ENCODE measurements around the gene PCDH9.

The PCDH9 gene

DNA sequence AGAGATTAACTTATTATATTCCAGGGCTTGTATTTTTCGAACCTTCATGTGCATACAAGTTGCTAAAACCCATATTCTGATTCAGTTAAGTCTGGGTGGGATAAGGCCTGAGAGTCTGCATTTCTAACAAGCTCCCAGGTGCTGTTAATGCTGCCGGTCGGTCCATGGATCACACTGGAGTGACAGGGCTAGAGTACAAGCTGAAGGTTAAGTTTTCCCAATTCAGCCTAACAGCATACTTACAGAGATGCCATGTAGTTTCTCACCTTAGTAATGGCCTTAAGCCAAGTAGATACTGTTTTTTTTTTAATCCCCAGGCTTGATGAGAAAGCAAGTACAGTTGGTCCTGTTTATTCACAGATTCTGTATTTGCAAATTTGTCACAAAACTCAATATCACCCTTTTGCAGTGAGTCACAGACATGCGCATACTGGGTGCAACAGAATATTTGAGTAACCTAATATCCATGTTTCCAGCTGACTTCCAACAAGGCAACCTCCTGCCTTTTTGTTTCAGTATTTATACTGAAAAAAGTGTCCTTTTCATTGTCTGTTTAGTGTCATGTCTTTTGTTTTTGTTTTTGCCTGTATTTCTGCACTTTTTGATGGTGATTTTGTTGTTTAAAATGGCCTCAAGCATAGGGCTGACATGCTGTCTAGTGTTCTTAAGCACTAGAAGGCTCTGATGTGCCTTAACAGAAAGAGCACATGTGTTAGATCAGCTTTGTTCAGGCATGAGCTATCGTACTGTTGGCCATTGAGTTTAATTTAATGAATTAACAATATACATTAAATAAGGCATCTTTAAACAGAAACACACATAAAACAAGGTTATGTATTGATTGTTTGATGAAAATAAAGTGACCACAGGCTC is 875.0 kb downstream of the PCDH9 start:
- no peak for DNase-seq (ENCODE audit: low read depth in 3 of 3, low spot score in 1 of 3)

DNA sequence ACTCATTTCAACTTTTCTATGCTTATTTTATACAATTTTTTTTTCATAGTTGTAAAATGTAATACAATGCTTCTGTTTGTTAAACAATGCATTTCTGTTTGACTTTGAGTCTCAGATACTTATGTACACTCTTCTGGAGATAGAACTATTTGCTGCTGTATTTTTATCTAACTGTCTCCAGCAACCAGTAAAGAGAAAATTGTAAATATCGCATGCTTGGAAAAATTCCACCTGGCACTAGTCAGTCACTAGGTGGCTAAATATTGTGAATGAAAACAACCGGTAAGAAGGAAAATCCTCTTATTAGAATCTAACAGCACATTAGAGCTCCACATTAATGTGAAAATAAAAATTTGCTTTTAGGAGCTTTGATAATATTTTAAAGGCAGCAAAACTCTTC is 876.5 kb downstream of the PCDH9 start:
- no peak for DNase-seq (ENCODE audit: low read depth in 3 of 3, low spot score in 1 of 3)

DNA sequence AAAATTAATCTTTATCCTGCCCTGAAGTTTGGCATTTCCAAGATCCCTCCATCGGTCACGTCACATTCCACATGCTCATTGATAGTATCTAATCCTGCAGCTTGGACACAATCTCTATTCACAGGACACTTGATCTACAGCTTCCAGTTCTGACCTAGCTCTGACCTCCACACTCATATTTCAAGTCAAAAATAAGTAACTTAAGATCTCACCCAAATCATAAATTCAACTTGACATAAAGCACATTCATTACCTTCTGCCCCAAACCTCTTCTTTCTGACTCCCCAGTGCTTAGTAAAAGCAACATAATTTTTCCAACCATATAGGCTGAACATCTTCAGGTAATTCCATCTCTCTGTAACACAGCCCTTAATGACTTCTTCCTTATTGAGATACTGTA is 880.2 kb downstream of the PCDH9 start:
- no peak for DNase-seq (ENCODE audit: low read depth in 3 of 3, low spot score in 1 of 3)

DNA sequence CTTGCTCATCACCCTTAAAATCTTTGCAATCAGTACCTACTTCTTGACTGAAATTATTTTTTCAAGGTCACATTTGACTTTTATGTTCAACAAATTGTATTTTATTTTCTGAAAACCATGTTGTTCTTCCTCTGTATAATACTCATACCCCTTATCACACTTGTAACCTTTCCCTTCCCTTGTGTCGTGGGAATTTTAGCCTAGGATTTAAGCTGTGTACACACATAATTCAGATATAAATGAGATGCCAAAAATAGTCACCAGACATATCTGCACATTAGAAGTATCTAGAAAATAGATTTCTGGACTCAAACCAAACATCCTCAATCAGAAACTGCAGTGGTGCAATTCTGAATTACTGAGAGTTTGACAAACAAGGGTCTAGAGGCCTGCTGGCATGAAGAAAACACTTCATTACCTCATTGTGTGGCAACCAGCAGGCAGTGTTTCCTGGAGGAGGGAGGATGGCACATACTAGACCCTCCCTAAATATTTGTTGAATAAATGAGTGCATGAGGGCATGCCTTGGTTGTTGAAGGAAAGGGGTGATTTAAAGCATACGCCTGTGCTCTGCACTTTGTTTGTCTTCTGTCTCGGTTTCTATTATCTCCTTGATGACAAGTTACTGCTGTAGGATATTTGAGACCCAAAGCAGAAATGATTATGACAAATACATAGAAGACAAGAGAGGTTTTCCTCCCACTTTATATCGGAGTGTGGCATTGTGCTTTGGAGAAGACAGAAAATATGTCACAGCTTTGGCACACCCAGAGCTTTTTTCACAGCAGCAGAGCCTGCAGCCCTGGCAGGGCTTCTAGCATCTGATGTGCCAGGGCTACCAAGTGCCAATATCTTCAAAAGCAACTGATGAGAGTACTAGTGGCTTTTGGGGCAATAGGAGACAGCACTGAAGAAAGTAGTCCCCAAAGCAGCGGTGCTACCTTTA is 881.1 kb downstream of the PCDH9 start:
- no peak for DNase-seq (ENCODE audit: low read depth in 3 of 3, low spot score in 1 of 3)

DNA sequence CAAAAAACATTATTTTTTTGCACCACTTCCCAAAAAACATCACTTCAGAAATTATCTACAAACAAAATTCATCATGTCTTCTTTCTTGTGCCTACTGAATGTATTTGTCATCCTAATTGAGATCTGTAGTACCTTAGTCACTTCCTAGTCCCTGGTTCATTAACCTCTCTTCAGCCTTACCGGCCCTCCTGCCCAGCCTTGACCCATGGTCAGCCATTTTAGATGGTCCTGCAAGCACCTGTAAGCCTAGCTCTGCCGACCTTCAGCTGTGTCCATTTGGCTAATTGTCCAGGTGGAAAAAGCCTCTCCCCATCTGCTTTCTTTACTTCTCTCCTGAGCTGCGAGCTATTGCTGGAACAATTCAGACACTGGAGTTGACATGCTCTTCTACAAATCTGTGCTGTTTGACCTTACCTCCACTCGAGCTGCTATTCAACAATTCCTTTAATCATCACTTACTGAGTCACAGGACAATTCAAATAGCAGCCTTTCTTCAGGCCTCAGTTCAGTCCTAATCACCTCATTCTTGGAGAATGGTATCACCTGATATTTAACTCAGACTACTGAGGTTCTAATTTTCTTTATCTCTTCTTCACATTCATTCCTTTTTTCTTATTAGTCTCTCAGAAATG is 882.5 kb downstream of the PCDH9 start:
- no peak for DNase-seq (ENCODE audit: low read depth in 3 of 3, low spot score in 1 of 3)

DNA sequence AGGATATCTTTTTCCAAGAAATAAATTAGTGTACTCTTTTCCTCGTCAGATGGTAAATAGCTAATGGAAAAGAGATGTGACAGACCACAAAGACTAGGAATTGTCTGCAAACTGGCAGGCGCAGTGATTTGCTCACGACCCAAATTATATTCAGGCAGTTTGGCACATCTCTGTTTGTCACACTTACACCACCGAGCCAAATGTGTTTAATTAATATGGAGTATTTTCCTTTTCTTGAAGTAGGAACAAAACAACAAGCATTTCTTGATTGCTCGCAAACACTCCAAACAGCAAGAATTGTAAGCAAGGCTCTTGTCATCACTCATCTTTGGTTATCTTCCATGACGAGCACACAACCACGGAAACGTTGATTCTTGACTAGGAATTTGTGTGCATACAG is 884.2 kb downstream of the PCDH9 start:
- DNase-seq (ENCODE audit: low read depth in 3 of 3, low spot score in 1 of 3), result no peak

DNA sequence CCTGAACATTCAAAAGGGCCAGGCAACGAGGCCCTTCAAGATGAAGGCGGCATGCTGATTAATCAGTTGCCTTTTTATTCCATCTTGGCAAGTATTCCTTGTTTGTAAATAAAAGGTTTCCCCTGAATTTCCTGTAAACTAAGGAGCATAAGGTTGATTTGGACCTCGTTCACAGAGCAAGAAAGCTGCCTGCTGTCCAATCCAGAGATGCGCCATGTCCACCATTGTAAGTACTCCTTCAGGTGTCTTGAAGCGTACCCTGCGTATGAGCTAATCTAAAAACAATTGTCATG is 884.7 kb downstream of the PCDH9 start:
- no peak for DNase-seq (ENCODE audit: low read depth in 3 of 3, low spot score in 1 of 3)

DNA sequence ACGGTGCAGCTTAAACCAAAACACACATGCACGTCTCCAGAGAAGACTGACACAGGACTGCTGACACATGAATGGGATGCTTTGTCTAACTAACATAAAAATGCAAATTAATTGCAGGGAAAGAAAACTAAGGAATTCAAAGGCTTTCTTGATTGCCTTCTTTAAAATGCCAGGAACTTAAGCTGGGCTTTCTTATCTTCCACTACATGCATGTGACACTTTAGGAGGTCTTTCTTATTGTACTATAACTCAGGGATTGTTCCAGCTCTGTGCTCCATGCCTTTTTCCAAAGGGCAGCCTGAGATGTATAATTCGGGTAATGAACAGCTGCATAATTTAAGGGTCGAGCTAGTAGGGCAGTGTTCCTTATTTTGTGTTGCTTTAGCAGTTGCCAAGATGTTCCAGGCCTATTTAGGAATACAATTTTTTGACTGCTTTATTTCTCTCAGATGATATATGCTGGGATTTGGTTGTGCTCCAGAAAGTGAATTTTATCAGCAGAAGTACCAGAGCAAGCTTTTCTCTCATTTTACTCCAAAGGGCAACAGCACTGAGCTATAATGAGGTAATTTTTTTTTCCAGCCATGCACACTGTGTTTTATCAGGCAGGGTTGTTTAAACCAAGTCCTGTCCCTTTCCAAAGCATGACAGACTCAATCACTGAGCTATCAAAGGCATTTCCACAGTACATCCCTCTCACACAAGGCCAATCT is 885.2 kb downstream of the PCDH9 start:
- no peak for DNase-seq (ENCODE audit: low read depth in 3 of 3, low spot score in 1 of 3)

DNA sequence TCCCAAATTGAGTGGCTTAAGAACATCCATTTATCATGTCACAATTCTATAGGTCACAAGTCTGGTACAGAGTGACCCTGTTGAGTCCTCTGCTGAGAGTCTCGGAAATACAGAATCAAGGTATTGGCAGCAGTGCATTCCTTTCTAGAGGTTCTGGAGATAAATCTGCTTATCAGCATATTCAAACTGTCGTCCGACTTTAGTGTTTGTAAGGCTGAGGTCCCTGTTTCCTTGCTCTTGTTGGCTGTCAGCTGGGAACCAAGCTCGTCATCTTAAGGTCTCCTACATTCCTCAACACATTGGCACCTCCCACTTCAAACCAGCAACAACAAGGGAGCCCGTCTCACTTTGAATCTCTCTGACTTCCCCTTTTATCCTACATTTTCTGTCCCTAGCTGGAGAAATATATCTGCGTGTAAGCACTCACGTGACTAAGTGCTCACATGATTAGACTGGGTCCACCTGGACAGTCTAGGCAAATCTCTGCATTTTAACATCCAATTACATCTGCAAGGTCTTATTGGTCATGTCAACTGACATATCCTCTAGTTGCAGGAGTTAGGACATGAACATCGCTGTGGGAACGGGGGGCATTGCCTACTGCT is 886.8 kb downstream of the PCDH9 start:
- no peak for DNase-seq (ENCODE audit: low read depth in 3 of 3, low spot score in 1 of 3)

DNA sequence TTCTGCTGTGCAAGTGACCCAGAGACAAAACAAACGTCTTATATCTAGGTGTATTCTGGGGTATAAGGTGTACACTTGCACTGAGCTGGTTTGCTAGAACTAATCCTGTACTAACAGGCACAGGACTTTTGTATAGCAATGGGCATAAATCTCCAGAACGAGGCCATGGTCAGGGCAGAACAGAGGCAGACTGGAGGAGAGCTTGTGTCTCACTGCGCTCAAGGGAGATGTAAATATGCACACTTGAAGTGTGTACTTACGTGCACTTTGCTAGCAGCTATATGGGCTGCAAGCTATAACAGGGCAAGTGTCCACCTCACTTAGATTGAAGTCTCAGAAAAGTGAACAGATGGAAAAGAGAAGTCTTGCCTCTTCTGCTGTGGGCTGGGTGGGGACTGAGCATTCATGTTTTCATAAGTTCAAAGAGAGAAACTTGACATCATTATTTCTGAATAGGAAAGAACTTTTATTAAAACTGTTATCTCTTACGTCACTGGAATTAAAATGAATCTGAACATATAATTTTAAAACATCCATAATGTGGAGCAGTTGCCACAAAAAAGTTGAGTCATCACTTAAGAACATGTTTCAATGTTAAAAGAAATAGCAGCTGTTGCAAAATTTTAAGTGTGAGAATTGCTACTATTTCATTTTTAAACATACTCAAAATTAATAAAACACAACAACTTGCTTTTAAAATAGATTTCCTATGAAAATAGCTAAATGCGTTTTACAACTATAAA is 888.3 kb downstream of the PCDH9 start:
- DNase-seq (ENCODE audit: low read depth in 3 of 3, low spot score in 1 of 3), result no peak

DNA sequence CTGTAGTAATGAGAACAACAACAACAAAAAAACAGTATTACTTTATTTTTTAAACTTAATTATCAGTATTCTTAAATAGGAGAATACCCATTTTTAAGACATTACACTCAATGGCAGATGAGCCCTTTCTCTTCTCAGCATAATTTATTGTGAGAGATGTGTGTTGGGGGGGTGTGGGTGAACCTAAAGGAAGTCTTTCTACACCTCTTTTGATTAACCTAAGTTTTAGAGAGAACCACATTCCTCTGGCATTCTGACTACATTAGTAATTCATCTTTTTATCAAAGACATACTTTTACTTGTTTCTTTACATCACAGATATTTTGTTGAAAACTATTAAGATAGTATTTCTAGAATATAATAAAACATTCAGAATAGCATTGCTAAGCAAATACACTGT is 890.9 kb downstream of the PCDH9 start:
- DNase-seq (ENCODE audit: low read depth in 3 of 3, low spot score in 1 of 3), result no peak

DNA sequence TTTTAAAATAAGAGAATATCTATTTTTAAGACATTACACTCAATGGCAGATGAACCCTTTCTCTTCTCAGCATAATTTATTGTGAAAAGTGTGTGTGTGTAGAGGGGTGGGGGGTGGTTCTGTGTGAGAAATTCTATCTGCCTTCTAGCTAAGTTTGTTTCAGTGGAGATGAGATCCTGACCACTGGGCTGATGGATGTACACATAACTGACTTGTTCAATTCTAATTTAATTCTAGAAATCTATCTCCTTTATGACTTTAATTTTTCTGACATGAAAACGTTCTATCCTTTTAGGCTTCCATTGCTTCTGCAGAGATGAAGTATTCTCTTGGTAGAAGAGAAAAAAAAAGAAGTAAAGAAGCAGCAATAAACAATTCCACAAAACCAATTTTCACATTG is 891.6 kb downstream of the PCDH9 start:
- no peak for DNase-seq (ENCODE audit: low read depth in 3 of 3, low spot score in 1 of 3)

DNA sequence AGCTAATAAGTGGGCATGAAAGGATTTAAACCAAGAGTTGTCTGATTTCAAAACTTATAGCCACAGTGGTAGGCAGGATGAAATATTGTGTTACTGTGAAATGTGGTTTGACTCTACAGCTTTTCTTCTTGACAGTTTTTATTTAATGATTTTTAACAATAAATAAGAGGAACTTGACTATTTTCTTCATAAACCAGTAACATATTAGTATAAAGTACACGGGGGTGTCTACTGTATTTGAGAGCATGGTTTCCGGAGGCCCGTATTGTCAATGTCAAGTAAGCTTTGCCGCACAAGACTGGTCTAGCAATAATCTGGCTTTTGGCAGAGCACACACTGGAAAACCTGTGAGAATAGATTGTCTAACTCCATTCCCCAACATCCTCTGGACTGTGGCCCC is 894.5 kb downstream of the PCDH9 start:
- DNase-seq (ENCODE audit: low read depth in 3 of 3, low spot score in 1 of 3), result no peak

DNA sequence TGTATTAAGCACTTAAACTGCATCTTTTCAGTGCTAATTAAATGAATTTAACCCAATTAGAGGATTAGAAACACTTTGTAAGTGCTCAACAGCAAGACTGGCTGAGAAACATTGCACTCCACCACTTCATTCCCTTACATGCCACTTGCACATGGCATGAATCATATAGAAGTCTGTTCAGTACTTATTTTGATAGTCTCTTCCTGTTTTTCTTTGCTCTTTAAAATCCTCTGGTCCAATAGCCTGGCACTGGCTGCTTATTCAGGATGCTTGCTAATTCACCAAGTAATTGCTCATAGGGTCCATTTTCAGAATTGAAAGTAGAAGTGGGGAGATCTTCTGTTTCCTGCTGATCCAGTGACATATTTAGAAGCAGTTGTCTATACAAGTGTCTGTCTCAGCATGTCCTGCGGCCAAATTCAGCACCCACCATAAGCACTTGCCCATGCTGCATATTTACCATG is 900.1 kb downstream of the PCDH9 start:
- DNase-seq (ENCODE audit: low read depth in 3 of 3, low spot score in 1 of 3), result no peak

DNA sequence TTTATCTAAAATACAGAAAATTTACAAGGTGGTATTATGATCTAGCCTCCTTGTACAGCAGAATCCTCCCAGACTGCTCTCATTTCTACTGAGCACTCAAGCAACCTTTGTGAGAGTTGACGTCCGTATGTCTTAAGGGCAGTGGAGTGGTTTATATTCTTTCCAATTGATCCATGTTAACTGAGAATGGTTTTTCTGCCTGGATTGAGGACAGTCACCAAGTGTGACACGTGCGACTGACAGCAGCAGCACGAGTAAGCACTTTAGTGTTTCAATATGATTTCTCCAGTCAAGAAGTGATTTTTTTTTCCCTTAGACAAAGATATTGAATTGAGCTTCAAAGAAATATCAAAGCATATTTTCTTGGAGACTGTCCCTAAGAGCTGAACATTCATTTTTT is 901.7 kb downstream of the PCDH9 start:
- DNase-seq (ENCODE audit: low read depth in 3 of 3, low spot score in 1 of 3), result no peak

DNA sequence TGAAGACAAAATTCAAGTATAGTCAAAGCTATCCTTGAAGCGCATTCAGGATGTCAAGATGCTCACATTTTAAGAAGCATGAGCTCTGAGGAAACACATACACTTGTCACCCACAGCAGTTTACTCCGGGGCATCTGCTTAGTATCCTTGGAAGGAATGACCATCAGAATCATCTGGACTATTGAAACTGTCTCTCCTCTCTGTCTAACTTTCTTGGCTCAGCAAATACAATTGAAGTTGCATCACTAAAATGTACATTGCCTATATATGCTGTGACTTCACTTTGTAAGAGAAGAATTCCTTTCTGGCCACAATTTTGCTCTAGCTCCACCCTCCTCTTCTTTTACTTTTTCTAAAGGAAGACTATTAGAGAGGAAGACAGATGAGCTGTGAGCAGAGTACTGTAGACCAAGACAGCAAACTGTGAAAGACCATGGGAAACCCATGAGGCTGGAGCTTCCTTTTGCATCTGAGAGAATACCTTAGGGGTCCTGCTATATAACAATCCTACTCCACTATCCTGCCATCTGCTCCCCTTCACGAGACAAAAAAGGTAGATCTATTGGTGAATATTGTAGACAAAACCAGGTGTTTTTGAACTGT is 906.3 kb downstream of the PCDH9 start:
- DNase-seq (ENCODE audit: low read depth in 3 of 3, low spot score in 1 of 3), result no peak

DNA sequence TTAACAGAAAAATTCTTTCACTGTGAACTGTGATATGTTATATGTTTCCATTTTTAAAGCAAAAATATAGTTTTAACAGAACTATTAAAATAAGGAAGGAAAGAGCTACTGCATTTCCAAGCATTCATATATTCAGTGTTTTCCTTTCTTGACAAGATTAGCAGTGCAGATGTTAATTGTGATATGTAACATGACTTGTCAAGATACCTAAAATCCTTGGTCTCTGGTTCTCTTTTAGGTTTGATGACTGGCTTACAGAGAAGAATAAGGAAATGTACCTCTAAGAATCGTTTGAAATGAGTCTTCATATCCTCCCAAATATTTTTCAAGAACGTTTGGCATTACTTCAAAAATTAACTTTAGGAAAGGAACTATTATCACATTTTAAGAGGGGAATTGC is 907.2 kb downstream of the PCDH9 start:
- DNase-seq (ENCODE audit: low read depth in 3 of 3, low spot score in 1 of 3), result no peak

DNA sequence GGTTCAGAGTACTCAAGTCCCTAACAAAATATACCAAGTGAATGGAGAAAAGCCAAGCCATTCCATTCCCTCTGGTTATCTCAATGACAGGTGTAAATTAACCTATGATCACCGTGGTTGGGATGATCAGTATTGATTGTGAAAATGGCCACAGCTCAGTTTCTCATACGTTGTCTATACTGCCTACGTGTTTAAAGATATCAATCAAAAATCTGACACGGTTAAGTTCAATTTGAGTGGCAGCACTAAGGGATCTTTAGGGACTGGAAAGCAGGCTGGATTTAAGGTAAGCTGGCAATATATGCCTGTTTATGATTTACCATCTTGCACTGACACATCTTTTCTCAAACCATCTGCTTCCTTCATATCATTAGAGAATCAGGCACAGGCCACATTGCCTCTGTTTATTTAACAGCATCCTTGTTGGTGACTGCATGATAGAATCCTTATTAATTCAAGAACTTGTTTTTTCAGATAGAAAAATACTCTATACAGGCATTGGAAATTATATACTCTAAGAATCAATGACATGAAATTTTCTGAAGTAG is 907.9 kb downstream of the PCDH9 start:
- no peak for DNase-seq (ENCODE audit: low read depth in 3 of 3, low spot score in 1 of 3)

DNA sequence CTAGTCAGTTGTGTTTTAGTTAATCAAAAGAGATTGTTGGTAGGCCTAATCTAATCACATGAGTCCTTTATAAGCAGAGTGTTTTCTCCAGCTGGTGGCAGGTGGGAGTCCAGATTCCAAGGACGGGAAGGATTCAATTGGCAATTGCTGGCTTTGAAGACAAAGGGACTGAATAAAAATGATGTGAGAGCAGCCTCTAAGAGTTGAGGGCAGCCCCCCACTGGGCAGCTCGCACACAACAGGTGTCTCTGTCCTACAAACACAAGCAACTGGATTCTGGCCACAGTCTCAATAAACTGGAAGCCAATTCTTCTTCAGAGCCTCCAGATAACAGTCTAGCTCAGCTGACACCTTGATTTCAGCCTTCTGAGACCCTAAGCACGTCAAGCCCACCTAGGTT is 915.2 kb downstream of the PCDH9 start:
- DNase-seq (ENCODE audit: low read depth in 3 of 3, low spot score in 1 of 3), result no peak

Measured in stimulated activated CD4-positive, alpha-beta T cell treated with anti-CD3 and anti-CD28 coated beads, TNF-alpha, amount 100 ng/mL, for 1 hour (primary cell).